Mesothelial cell of epicardium (in vitro differentiated cells): ENCODE data around the gene SNRNP200. TPM values are rescaled to one million over a fixed set of nuclear protein-coding genes. Genes with fewer than 3 reads are reported as not detected.

Source experiments
- DNase-seq, 2 experiments: peaks; one replicate each; pipeline ENCODE4 v3.0.0; 2021; ENCODE audit warnings: low spot score in 2 of 2; ENCODE audit not compliant: unreplicated experiment in 2 of 2
- H3K27ac Mint-ChIP-seq: 2 replicates; pipeline ENCODE4 v1.8.0; 2021; ENCODE audit warnings: mixed read lengths
- H3K27me3 Mint-ChIP-seq: 2 replicates; pipeline ENCODE4 v1.8.0; 2021; ENCODE audit warnings: low read depth, mixed read lengths
- H3K36me3 Mint-ChIP-seq: 2 replicates; pipeline ENCODE4 v1.8.0; 2021; ENCODE audit warnings: mixed read lengths
- H3K4me1 Mint-ChIP-seq: 2 replicates; pipeline ENCODE4 v1.8.0; 2021; ENCODE audit warnings: mixed read lengths
- H3K4me3 Mint-ChIP-seq: 2 replicates; pipeline ENCODE4 v1.8.0; 2021; ENCODE audit warnings: mild to moderate bottlenecking, moderate library complexity, mixed read lengths
- H3K9me3 Mint-ChIP-seq: 2 replicates; pipeline ENCODE4 v1.8.0; 2021; ENCODE audit warnings: mixed read lengths
- total RNA-seq: library from RNA; stranded (reverse); gene quantifications from 3 replicates; pipeline ENCODE4 v1.2.1, GENCODE V29; 2021
- TF ChIP-seq, protein P1 (sequence below): fragments of 200-600 bp; sonication (generic); IDR thresholded peaks from one replicate; pipeline ENCODE4 v1.5.0; 2021; ENCODE audit warnings: antibody characterized with exemption; ENCODE audit not compliant: unreplicated experiment

SNRNP200 gene
- total RNA-seq, 1 donor from 2014 or later: 200 TPM

DNA sequence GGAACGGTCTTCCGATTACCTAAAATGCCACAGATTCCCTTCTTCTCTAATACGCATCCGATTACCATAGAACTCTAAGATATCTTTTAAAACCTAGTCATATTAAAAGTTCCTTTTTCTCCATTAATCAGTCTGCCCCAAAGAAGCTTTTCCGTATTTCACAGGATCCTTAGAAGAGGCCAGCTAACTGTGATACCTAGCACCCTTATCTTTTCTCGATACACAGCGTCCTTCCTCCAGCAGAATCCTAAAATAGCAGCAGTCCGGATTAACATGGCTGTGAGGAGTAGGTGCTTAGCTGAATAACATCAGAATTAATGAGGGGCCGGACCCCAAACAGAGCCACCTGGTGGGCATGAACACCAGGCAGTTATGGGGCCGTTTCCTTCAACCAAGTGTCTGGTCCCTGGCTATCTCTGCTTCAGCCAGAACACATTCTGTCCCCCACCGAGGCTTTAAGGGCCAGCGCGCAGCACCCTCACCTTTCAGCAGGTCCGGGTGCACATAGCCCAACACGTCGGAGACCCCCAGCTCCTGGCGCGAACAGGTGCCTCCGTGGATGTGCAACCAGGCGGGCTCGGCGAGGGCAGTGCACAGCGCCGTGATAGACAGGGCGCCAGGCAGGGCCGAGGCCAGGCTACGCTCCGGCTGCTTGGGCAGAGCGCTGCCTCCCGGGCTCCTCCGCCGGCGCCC is 40.5 kb downstream of the SNRNP200 start:
- H3K4me1 Mint-ChIP-seq: peaks cover 29% of the 10 kb centered on the region
- DNase-seq: peak in 1 of 2 experiments; percentile 43

GRCh38 chr2:96264086-96264485 is 41.3 kb downstream of the SNRNP200 start:
- H3K4me1 Mint-ChIP-seq: peaks cover 29% of the 10 kb centered on the region
- peak overlapping the region; percentile 68 for H3K27ac Mint-ChIP-seq
- peak overlapping the region; percentile 77 for H3K4me3 Mint-ChIP-seq

More for the DNA sequence above, 40.5 kb downstream of the SNRNP200 start:
- TF ChIP-seq, protein P1, sequence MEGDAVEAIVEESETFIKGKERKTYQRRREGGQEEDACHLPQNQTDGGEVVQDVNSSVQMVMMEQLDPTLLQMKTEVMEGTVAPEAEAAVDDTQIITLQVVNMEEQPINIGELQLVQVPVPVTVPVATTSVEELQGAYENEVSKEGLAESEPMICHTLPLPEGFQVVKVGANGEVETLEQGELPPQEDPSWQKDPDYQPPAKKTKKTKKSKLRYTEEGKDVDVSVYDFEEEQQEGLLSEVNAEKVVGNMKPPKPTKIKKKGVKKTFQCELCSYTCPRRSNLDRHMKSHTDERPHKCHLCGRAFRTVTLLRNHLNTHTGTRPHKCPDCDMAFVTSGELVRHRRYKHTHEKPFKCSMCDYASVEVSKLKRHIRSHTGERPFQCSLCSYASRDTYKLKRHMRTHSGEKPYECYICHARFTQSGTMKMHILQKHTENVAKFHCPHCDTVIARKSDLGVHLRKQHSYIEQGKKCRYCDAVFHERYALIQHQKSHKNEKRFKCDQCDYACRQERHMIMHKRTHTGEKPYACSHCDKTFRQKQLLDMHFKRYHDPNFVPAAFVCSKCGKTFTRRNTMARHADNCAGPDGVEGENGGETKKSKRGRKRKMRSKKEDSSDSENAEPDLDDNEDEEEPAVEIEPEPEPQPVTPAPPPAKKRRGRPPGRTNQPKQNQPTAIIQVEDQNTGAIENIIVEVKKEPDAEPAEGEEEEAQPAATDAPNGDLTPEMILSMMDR: no peak
- peak overlapping the region; percentile 68 for H3K27ac Mint-ChIP-seq
- no peaks in the 10 kb centered on the region for H3K27me3 Mint-ChIP-seq
- H3K36me3 Mint-ChIP-seq: peaks cover 10% of the 10 kb centered on the region
- H3K4me3 Mint-ChIP-seq: peak overlapping the region; percentile 77
- no peaks in the 10 kb centered on the region for H3K9me3 Mint-ChIP-seq

DNA sequence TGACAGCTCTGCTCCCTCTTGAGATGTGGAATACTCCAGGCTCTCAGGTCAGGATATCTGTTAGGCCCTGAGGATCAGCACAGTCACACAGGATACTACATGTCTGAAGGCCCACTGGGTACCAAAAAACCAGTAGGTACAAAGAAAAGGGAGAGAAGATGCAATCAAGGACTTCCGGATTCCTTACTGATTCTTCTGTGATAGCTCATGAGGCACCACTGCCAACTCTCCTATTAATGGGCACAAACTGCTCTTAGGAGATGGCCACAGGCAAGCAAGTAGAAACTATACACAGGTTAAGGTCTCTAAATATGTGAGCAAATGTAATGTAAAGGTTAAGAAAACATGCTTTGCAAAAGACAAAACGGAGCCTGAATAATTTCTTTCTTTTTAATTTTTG is 43.0 kb downstream of the SNRNP200 start:
- no peak overlapping the region for H3K4me3 Mint-ChIP-seq

More at GRCh38 chr2:96264086-96264485, 41.3 kb downstream of the SNRNP200 start:
- no peaks in the 10 kb centered on the region for H3K27me3 Mint-ChIP-seq
- no peak for DNase-seq
- TF ChIP-seq, protein P1: no peak
- peaks cover 7% of the 10 kb centered on the region for H3K36me3 Mint-ChIP-seq
- H3K9me3 Mint-ChIP-seq: no peaks in the 10 kb centered on the region

DNA sequence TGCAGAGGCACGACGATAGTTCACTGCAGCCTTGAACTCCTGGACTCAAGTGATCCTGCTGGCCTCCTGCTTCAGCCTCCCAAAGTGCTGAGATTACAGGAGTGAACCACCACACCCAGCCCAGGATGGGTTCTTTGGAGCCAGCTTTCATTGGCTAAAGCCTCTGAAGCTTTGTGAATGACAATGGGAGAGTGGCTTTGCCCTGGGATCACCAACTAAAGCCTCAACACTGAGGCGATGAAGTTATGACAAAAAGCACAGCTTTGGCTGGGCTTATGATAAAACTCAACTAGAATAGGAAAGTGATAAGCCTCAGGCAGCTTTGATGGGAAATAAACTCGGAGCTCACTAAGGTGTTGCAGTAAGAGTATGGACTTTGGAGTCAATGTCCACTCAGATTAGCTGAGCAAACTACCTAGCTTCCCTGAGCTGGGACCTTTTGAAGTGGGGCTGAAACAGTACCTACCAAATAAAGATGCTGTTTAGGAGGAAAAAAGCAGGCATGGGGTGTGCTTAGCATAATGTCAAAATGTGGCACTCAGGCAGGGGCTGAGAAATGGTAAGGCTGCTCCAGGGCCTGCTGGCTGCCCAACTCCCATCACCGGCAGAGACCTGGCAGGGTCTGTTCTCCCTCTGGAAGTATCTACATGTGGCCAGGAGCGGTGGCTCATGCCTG is 43.9 kb downstream of the SNRNP200 start:
- TF ChIP-seq, protein P1: no peak
- Mint-ChIP-seq H3K4me1 (peaks cover 21% of the 10 kb centered on the region), H3K9me3 (no peaks in the 10 kb centered on the region), H3K27ac (no peak overlapping the region), H3K36me3 (peaks cover 4% of the 10 kb centered on the region), H3K27me3 (no peaks in the 10 kb centered on the region), H3K4me3 (no peak overlapping the region)
- DNase-seq: no peak

More for the DNA sequence above, 43.0 kb downstream of the SNRNP200 start:
- Mint-ChIP-seq H3K27me3 (no peaks in the 10 kb centered on the region), H3K9me3 (no peaks in the 10 kb centered on the region), H3K27ac (no peak overlapping the region), H3K36me3 (no peaks in the 10 kb centered on the region), H3K4me1 (peaks cover 27% of the 10 kb centered on the region)
- TF ChIP-seq, protein P1: no peak
- no peak for DNase-seq

- H3K27me3 Mint-ChIP-seq: no peaks in the 10 kb centered on the region
- H3K27ac Mint-ChIP-seq: peak overlapping the region; percentile 68
- TF ChIP-seq, protein P1: no peak
- no peaks in the 10 kb centered on the region for H3K9me3 Mint-ChIP-seq
- no peak for DNase-seq
- peaks cover 4% of the 10 kb centered on the region for H3K36me3 Mint-ChIP-seq
- H3K4me3 Mint-ChIP-seq: no peak overlapping the region
- H3K4me1 Mint-ChIP-seq: peaks cover 19% of the 10 kb centered on the region
Observed at GRCh38 chr2:96260387-96261260, 44.7 kb downstream of the SNRNP200 start.
